HG02759 (cell line): ENCODE data around the gene FNDC3B.

ENCODE experiments used
- ATAC-seq: cut with Tn5 transposase; IDR thresholded peaks from one replicate; pipeline ENCODE4 v1.9.1; 2021; ENCODE audit warnings: mild to moderate bottlenecking, moderate library complexity; ENCODE audit not compliant: unreplicated experiment

FNDC3B gene

GRCh38 chr3:172163320-172163719 is 123.9 kb downstream of the FNDC3B start:
- ATAC-seq = no peak

- ATAC-seq = no peak
Measured at GRCh38 chr3:172164620-172165362, 125.4 kb downstream of the FNDC3B start.

GRCh38 chr3:172166261-172166660 is 126.9 kb downstream of the FNDC3B start:
- no peak for ATAC-seq

GRCh38 chr3:172166890-172167289 is 127.5 kb downstream of the FNDC3B start:
- no peak for ATAC-seq

- no peak for ATAC-seq
Measured at GRCh38 chr3:172167892-172168648, 128.7 kb downstream of the FNDC3B start.

- no peak for ATAC-seq
Measured at GRCh38 chr3:172170073-172170709, 130.8 kb downstream of the FNDC3B start.

GRCh38 chr3:172170841-172171240 is 131.5 kb downstream of the FNDC3B start:
- ATAC-seq = no peak

- peak; percentile 67 for ATAC-seq
Measured at GRCh38 chr3:172171396-172172075, 132.2 kb downstream of the FNDC3B start.

GRCh38 chr3:172173316-172174254 is 134.2 kb downstream of the FNDC3B start:
- ATAC-seq = no peak

- no peak for ATAC-seq
Measured at GRCh38 chr3:172174513-172175253, 135.3 kb downstream of the FNDC3B start.

- ATAC-seq = no peak
Measured at GRCh38 chr3:172175254-172175599, 135.8 kb downstream of the FNDC3B start.

- no peak for ATAC-seq
Measured at GRCh38 chr3:172176061-172176770, 136.8 kb downstream of the FNDC3B start.

GRCh38 chr3:172177046-172177445 is 137.7 kb downstream of the FNDC3B start:
- no peak for ATAC-seq

GRCh38 chr3:172177803-172178316 is 138.5 kb downstream of the FNDC3B start:
- ATAC-seq = no peak

- ATAC-seq = peak; percentile 66
Measured at GRCh38 chr3:172179680-172180399, 140.5 kb downstream of the FNDC3B start.

GRCh38 chr3:172180473-172180872 is 141.1 kb downstream of the FNDC3B start:
- ATAC-seq = no peak

GRCh38 chr3:172181932-172182586 is 142.7 kb downstream of the FNDC3B start:
- ATAC-seq = peak; percentile 36
